Activated naive CD8-positive, alpha-beta T cell treated with anti-CD3 and anti-CD28 coated beads, Interleukin-2, amount 10 ng/mL, durations not matched to agents 7 days and 5 days (primary cell): ENCODE measurements around the gene MARK2. TPM values are rescaled to one million over a fixed set of nuclear protein-coding genes. Genes with fewer than 3 reads are reported as not detected.

Experiments
- ATAC-seq: fragments of 150-1000 bp; cut with Tn5 transposase; one replicate; pipeline ENCODE4 v1.10.0; 2021; ENCODE audit warnings: low read depth, moderate library complexity
- POLR2A ChIA-PET: fragments of 350-600 bp; sonication (Branson Sonifier 250); formaldehyde crosslinking; loops from one replicate; lab custom pipeline; 2021; ENCODE audit warnings: antibody characterized with exemption; lab: Charles Lee
- DNase-seq: peaks from one replicate; pipeline ENCODE4 v3.0.0; 2021
- H3K27ac Mint-ChIP-seq: one replicate; pipeline ENCODE4 v1.8.0; 2022; ENCODE audit warnings: mild to moderate bottlenecking, mixed read lengths
- H3K27me3 Mint-ChIP-seq: one replicate; pipeline ENCODE4 v1.8.0; 2022; ENCODE audit warnings: mild to moderate bottlenecking, moderate library complexity, mixed read lengths
- H3K36me3 Mint-ChIP-seq: one replicate; pipeline ENCODE4 v1.8.0; 2021; ENCODE audit warnings: mild to moderate bottlenecking, mixed read lengths
- H3K4me1 Mint-ChIP-seq: one replicate; pipeline ENCODE4 v1.8.0; 2021; ENCODE audit warnings: mixed read lengths
- H3K4me3 Mint-ChIP-seq: one replicate; pipeline ENCODE4 v1.8.0; 2022; ENCODE audit warnings: mild to moderate bottlenecking, moderate library complexity, mixed read lengths
- H3K9me3 Mint-ChIP-seq: one replicate; pipeline ENCODE4 v1.8.0; 2021; ENCODE audit warnings: mixed read lengths
- total RNA-seq, 2 experiments: library from RNA; stranded (reverse); gene quantifications; one replicate each; pipeline ENCODE4 v1.2.3, GENCODE V29; 2021

Gene MARK2
- total RNA-seq, 2 experiments from 2014 or later: 60.6 to 62.3 TPM

GRCh38 chr11:63869171-63869591, 30.3 kb downstream of the MARK2 start:
- DNase-seq: no peak
- POLR2A ChIA-PET: interaction anchor here (0.8 to 3.0 kb wide), 2 partner anchors 24 to 30 kb away, joined by 3 to 11 read pairs; partner anchors contain the start of gene MARK2
- no peaks in the 10 kb centered on the region for H3K27me3 Mint-ChIP-seq
- no peaks in the 10 kb centered on the region for H3K9me3 Mint-ChIP-seq
- peaks cover 16% of the 10 kb centered on the region for H3K36me3 Mint-ChIP-seq
- peaks cover 68% of the 10 kb centered on the region for H3K4me1 Mint-ChIP-seq
- ATAC-seq: no peak
- H3K4me3 Mint-ChIP-seq: peak overlapping the region; percentile 81
- peak overlapping the region; percentile 89 for H3K27ac Mint-ChIP-seq

GRCh38 chr11:63869683-63870082, 30.8 kb downstream of the MARK2 start:
- H3K27me3 Mint-ChIP-seq: no peaks in the 10 kb centered on the region
- POLR2A ChIA-PET: interaction anchor here (1.0 to 3.0 kb wide), 2 partner anchors 28 to 30 kb away, joined by 3 to 11 read pairs; partner anchors contain the start of gene MARK2
- no peaks in the 10 kb centered on the region for H3K9me3 Mint-ChIP-seq
- H3K4me1 Mint-ChIP-seq: peaks cover 73% of the 10 kb centered on the region
- peak; percentile 73 for ATAC-seq
- peaks cover 16% of the 10 kb centered on the region for H3K36me3 Mint-ChIP-seq
- peak; percentile 45 for DNase-seq
- peak overlapping the region; percentile 81 for H3K4me3 Mint-ChIP-seq
- H3K27ac Mint-ChIP-seq: peak overlapping the region; percentile 89

- Mint-ChIP-seq H3K36me3 (peaks cover 19% of the 10 kb centered on the region), H3K4me3 (peak overlapping the region; percentile 81), H3K27ac (peak overlapping the region; percentile 89), H3K4me1 (peaks cover 70% of the 10 kb centered on the region), H3K27me3 (no peaks in the 10 kb centered on the region), H3K9me3 (no peaks in the 10 kb centered on the region)
- POLR2A ChIA-PET: interaction anchor here (1.0 to 3.0 kb wide), 2 partner anchors 29 to 31 kb away, joined by 3 to 11 read pairs; partner anchors contain the start of gene MARK2
- ATAC-seq: no peak
- no peak for DNase-seq
Measured at GRCh38 chr11:63870351-63871140, 31.6 kb downstream of the MARK2 start.

GRCh38 chr11:63871962-63872799, 33.3 kb downstream of the MARK2 start:
- peak overlapping the region; percentile 81 for H3K27ac Mint-ChIP-seq
- H3K9me3 Mint-ChIP-seq: no peaks in the 10 kb centered on the region
- peaks cover 17% of the 10 kb centered on the region for H3K36me3 Mint-ChIP-seq
- DNase-seq: peak; percentile 45
- POLR2A ChIA-PET: interaction anchor here (0.7 to 1.5 kb wide), 4 partner anchors 14 to 34 kb away, joined by 4 to 6 read pairs (median 6); partner anchors contain the start of gene MARK2
- peak overlapping the region; percentile 71 for H3K4me3 Mint-ChIP-seq
- peaks cover 54% of the 10 kb centered on the region for H3K4me1 Mint-ChIP-seq
- peak; percentile 89 for ATAC-seq
- no peaks in the 10 kb centered on the region for H3K27me3 Mint-ChIP-seq

- H3K4me1 Mint-ChIP-seq: peaks cover 50% of the 10 kb centered on the region
- ATAC-seq: no peak
- POLR2A ChIA-PET: interaction anchor here (0.7 to 1.5 kb wide), 4 partner anchors 13 to 34 kb away, joined by 3 to 6 read pairs (median 6); partner anchors contain the start of gene MARK2
- DNase-seq: no peak
- H3K27me3 Mint-ChIP-seq: no peaks in the 10 kb centered on the region
- peaks cover 17% of the 10 kb centered on the region for H3K36me3 Mint-ChIP-seq
- H3K9me3 Mint-ChIP-seq: no peaks in the 10 kb centered on the region
- H3K4me3 Mint-ChIP-seq: peak overlapping the region; percentile 49
- H3K27ac Mint-ChIP-seq: peak overlapping the region; percentile 81
Measured at GRCh38 chr11:63872800-63873197, 33.9 kb downstream of the MARK2 start.

GRCh38 chr11:63873311-63873710, 34.4 kb downstream of the MARK2 start:
- no peak overlapping the region for H3K27ac Mint-ChIP-seq
- H3K36me3 Mint-ChIP-seq: peaks cover 19% of the 10 kb centered on the region
- no peaks in the 10 kb centered on the region for H3K27me3 Mint-ChIP-seq
- peaks cover 51% of the 10 kb centered on the region for H3K4me1 Mint-ChIP-seq
- no peaks in the 10 kb centered on the region for H3K9me3 Mint-ChIP-seq
- ATAC-seq: no peak
- H3K4me3 Mint-ChIP-seq: no peak overlapping the region
- no peak for DNase-seq
- POLR2A ChIA-PET: interaction anchor here (0.6 to 1.3 kb wide), 4 partner anchors 12 to 31 kb away, joined by 3 to 6 read pairs (median 4); no protein-coding TSS in a partner anchor

- Mint-ChIP-seq H3K9me3 (no peaks in the 10 kb centered on the region), H3K4me3 (no peak overlapping the region), H3K27ac (no peak overlapping the region), H3K4me1 (peaks cover 47% of the 10 kb centered on the region), H3K27me3 (no peaks in the 10 kb centered on the region), H3K36me3 (peaks cover 15% of the 10 kb centered on the region)
- no peak for ATAC-seq
- POLR2A ChIA-PET: interaction anchor here (0.9 kb wide), 2 partner anchors 26 to 45 kb away, joined by 3 read pairs; no protein-coding TSS in a partner anchor
- DNase-seq: no peak
Measured at GRCh38 chr11:63874511-63874910, 35.6 kb downstream of the MARK2 start.

- H3K27ac Mint-ChIP-seq: no peak overlapping the region
Measured at GRCh38 chr11:63875506-63876065, 36.7 kb downstream of the MARK2 start.

GRCh38 chr11:63876616-63877015, 37.7 kb downstream of the MARK2 start:
- Mint-ChIP-seq H3K9me3 (no peaks in the 10 kb centered on the region), H3K36me3 (peaks cover 13% of the 10 kb centered on the region), H3K27ac (no peak overlapping the region), H3K27me3 (no peaks in the 10 kb centered on the region), H3K4me3 (no peak overlapping the region), H3K4me1 (peaks cover 52% of the 10 kb centered on the region)
- DNase-seq: no peak
- ATAC-seq: no peak
- POLR2A ChIA-PET: no interaction called here

More at GRCh38 chr11:63875506-63876065, 36.7 kb downstream of the MARK2 start:
- no peaks in the 10 kb centered on the region for H3K9me3 Mint-ChIP-seq
- H3K4me3 Mint-ChIP-seq: no peak overlapping the region
- ATAC-seq: no peak
- no peaks in the 10 kb centered on the region for H3K27me3 Mint-ChIP-seq
- DNase-seq: no peak
- peaks cover 47% of the 10 kb centered on the region for H3K4me1 Mint-ChIP-seq
- H3K36me3 Mint-ChIP-seq: peaks cover 11% of the 10 kb centered on the region
- POLR2A ChIA-PET: interaction anchor here (0.7 to 0.9 kb wide), 2 partner anchors 21 to 44 kb away, joined by 3 read pairs; no protein-coding TSS in a partner anchor

- H3K4me3 Mint-ChIP-seq: no peak overlapping the region
- peak overlapping the region; percentile 51 for H3K27ac Mint-ChIP-seq
- no peak for ATAC-seq
- POLR2A ChIA-PET: no interaction called here
- DNase-seq: no peak
- H3K27me3 Mint-ChIP-seq: no peaks in the 10 kb centered on the region
- peaks cover 15% of the 10 kb centered on the region for H3K36me3 Mint-ChIP-seq
- H3K9me3 Mint-ChIP-seq: no peaks in the 10 kb centered on the region
- peaks cover 49% of the 10 kb centered on the region for H3K4me1 Mint-ChIP-seq
Measured at GRCh38 chr11:63877658-63878241, 38.8 kb downstream of the MARK2 start.

GRCh38 chr11:63879598-63880402, 40.9 kb downstream of the MARK2 start:
- Mint-ChIP-seq H3K27me3 (no peaks in the 10 kb centered on the region), H3K36me3 (peaks cover 15% of the 10 kb centered on the region), H3K9me3 (no peaks in the 10 kb centered on the region), H3K4me3 (no peak overlapping the region), H3K27ac (peak overlapping the region; percentile 1), H3K4me1 (peaks cover 57% of the 10 kb centered on the region)
- ATAC-seq: no peak
- POLR2A ChIA-PET: interaction anchor here (0.7 kb wide), 1 partner anchor 9 kb away, joined by 3 read pairs; no protein-coding TSS in a partner anchor
- DNase-seq: no peak

GRCh38 chr11:63880403-63880790, 41.5 kb downstream of the MARK2 start:
- peaks cover 56% of the 10 kb centered on the region for H3K4me1 Mint-ChIP-seq
- H3K27ac Mint-ChIP-seq: peak overlapping the region; percentile 47
- H3K9me3 Mint-ChIP-seq: no peaks in the 10 kb centered on the region
- H3K4me3 Mint-ChIP-seq: no peak overlapping the region
- H3K36me3 Mint-ChIP-seq: peaks cover 16% of the 10 kb centered on the region
- H3K27me3 Mint-ChIP-seq: no peaks in the 10 kb centered on the region
- ATAC-seq (no peak), DNase-seq (no peak)
- POLR2A ChIA-PET: interaction anchor here (0.7 kb wide), 1 partner anchor 8 kb away, joined by 3 read pairs; no protein-coding TSS in a partner anchor
